Measurements from ENCODE around the gene ATXN2.

DNA sequence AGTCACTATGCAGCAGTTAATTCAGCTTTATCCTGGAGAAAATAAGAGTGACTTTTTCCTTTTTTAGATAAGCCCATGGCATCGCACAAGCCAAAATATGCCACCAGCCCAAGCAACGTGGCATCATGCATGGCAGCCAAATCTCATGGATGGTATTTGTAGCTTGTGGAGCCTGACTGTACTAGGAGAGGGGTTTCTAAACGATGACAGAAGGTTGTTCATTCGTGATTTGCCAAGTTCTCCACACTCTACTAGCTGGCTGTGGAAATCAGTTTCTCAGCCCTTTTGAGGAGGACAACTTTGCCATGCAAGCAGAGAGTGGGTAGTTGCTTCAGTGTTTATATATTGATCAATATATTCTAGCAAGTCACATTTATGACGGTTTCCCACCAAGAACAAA is 41.4 kb upstream of the ATXN2 start:
- TF ChIP-seq, protein P1, sequence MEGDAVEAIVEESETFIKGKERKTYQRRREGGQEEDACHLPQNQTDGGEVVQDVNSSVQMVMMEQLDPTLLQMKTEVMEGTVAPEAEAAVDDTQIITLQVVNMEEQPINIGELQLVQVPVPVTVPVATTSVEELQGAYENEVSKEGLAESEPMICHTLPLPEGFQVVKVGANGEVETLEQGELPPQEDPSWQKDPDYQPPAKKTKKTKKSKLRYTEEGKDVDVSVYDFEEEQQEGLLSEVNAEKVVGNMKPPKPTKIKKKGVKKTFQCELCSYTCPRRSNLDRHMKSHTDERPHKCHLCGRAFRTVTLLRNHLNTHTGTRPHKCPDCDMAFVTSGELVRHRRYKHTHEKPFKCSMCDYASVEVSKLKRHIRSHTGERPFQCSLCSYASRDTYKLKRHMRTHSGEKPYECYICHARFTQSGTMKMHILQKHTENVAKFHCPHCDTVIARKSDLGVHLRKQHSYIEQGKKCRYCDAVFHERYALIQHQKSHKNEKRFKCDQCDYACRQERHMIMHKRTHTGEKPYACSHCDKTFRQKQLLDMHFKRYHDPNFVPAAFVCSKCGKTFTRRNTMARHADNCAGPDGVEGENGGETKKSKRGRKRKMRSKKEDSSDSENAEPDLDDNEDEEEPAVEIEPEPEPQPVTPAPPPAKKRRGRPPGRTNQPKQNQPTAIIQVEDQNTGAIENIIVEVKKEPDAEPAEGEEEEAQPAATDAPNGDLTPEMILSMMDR (IDR thresholded peaks at IDR 0.05) = no peak
- TF ChIP-seq POLR2A (IDR thresholded peaks at IDR 0.05) = no peak

All from body of pancreas (tissue), 4 donors.